Uterus (tissue), 2 donors: ENCODE data around the gene AGBL5.

Experiments used
- POLR2A ChIP-seq, 2 donors: fragments of 450-650 bp; IDR thresholded peaks; one replicate each; pipeline ENCODE4 v1.6.1; 2016; ENCODE audit warnings: antibody characterized with exemption in 2 of 2, mild to moderate bottlenecking in 1 of 2, moderate library complexity in 1 of 2
- TF ChIP-seq, protein P1 (sequence below), 4 experiments: fragments of 200-600 bp in 2 of 4; fragments of 450-650 bp in 2 of 4; sonication (generic) in 2 of 4; IDR thresholded peaks; one replicate each; pipeline ENCODE4 v1.5.1; 2016 to 2019; ENCODE audit warnings: antibody characterized with exemption in 4 of 4, mild to moderate bottlenecking in 2 of 4, moderate library complexity in 1 of 4

DNA sequence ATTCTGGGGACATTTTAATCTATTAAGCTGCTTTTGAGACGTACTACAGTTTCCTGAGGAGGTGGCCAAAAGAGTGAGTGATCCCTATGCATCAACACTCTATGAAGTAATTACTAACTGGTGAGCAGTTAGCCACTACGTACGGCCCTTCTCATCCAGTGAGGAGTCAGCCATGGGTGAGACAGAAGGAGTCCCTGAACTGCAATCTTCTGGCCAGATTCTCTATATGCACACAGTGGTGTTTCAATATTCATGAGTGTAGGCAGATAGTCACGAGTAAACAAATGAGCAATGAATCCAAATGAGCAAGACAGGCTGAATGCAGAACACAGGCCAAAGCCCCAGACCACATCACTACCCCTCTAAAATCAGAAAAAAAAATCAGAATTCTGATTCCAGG lies 48.5 kb upstream of the AGBL5 start:
- TF ChIP-seq, protein P1, sequence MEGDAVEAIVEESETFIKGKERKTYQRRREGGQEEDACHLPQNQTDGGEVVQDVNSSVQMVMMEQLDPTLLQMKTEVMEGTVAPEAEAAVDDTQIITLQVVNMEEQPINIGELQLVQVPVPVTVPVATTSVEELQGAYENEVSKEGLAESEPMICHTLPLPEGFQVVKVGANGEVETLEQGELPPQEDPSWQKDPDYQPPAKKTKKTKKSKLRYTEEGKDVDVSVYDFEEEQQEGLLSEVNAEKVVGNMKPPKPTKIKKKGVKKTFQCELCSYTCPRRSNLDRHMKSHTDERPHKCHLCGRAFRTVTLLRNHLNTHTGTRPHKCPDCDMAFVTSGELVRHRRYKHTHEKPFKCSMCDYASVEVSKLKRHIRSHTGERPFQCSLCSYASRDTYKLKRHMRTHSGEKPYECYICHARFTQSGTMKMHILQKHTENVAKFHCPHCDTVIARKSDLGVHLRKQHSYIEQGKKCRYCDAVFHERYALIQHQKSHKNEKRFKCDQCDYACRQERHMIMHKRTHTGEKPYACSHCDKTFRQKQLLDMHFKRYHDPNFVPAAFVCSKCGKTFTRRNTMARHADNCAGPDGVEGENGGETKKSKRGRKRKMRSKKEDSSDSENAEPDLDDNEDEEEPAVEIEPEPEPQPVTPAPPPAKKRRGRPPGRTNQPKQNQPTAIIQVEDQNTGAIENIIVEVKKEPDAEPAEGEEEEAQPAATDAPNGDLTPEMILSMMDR (IDR thresholded peaks at IDR 0.05): no peak
- no peak for TF ChIP-seq POLR2A (IDR thresholded peaks at IDR 0.05)
